HG02938 (cell line): ENCODE results near the gene RXRA.
"Not testable (repeated sequence)": the region's sequence is repeated elsewhere in the genome, so short reads cannot be mapped to it uniquely, and the experiment has no call there.

Experiments used
- ATAC-seq: cut with Tn5 transposase; IDR thresholded peaks from one replicate; pipeline ENCODE4 v1.9.1; 2021; ENCODE audit warnings: mild to moderate bottlenecking, moderate library complexity; ENCODE audit not compliant: unreplicated experiment

Gene RXRA

GRCh38 chr9:134307674-134308638 lies 18.3 kb upstream of the RXRA start:
- ATAC-seq, result no peak

GRCh38 chr9:134308639-134309220 lies 17.5 kb upstream of the RXRA start:
- ATAC-seq, result not testable (repeated sequence)

GRCh38 chr9:134313470-134313869 lies 12.8 kb upstream of the RXRA start:
- ATAC-seq, result no peak

GRCh38 chr9:134314039-134314949 lies 12.0 kb upstream of the RXRA start:
- ATAC-seq, result no peak

GRCh38 chr9:134314950-134315715 lies 11.1 kb upstream of the RXRA start:
- ATAC-seq, result no peak

GRCh38 chr9:134315716-134316448 lies 10.4 kb upstream of the RXRA start:
- ATAC-seq, result no peak

- ATAC-seq, result no peak
These were observed 9.7 kb upstream of the RXRA start for GRCh38 chr9:134316449-134317160.

- no peak for ATAC-seq
These were observed 8.9 kb upstream of the RXRA start for GRCh38 chr9:134317400-134317789.

GRCh38 chr9:134317790-134318414 lies 8.4 kb upstream of the RXRA start:
- no peak for ATAC-seq

- ATAC-seq, result no peak
These were observed 7.8 kb upstream of the RXRA start for GRCh38 chr9:134318481-134318891.

GRCh38 chr9:134318941-134319305 lies 7.3 kb upstream of the RXRA start:
- ATAC-seq, result no peak

GRCh38 chr9:134319306-134320125 lies 6.7 kb upstream of the RXRA start:
- ATAC-seq, result no peak

GRCh38 chr9:134320126-134320867 lies 6.0 kb upstream of the RXRA start:
- no peak for ATAC-seq

- no peak for ATAC-seq
These were observed 5.3 kb upstream of the RXRA start for GRCh38 chr9:134320868-134321471.

GRCh38 chr9:134321531-134321930 lies 4.7 kb upstream of the RXRA start:
- no peak for ATAC-seq

GRCh38 chr9:134321946-134322741 lies 4.1 kb upstream of the RXRA start:
- ATAC-seq, result no peak
